Measurements from ENCODE around the gene PTTG1IP. TPM values are rescaled to one million over a fixed set of nuclear protein-coding genes. Genes with fewer than 3 reads are reported as not detected.

PTTG1IP gene
- total RNA-seq, 4 donors from 2014 or later = 83.1 to 132 (median 114) TPM

DNA sequence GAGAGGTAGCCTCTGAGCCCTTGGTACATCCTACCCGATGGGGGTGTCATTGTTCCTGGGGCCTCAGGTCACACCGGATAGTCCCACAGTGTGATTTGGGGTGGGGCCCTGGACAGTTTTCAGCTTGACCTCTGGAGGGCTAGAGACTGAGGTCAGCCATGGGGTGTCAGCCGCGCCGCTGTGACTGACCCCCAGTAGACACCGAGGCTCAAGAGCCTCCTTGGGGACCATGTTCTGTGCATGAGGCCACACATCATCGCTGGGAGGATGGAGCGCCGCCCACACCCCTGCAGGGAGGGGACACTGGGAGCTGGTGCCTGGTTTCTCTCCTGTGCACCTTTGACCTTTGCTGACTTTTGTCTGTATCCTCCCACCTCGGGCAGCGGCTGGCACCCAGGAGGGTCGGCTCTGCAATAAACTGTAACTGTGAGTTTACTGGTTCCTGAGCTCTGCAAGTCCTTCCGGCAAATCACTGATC, 24.6 kb upstream of the PTTG1IP start:
- Histone ChIP-seq H3K4me1 (peaks cover 0 to 9% (median 3%) of the 10 kb centered on the region in 3 donors), H3K36me3 (peaks cover 0 to 12% (median 0%) of the 10 kb centered on the region in 3 donors), H3K9me3 (no peaks in the 10 kb centered on the region), H3K27me3 (peaks cover 0 to 66% (median 0%) of the 10 kb centered on the region in 4 donors), H3K4me3 (no peak overlapping the region), H3K27ac (no peak overlapping the region)
- TF ChIP-seq, protein P1, sequence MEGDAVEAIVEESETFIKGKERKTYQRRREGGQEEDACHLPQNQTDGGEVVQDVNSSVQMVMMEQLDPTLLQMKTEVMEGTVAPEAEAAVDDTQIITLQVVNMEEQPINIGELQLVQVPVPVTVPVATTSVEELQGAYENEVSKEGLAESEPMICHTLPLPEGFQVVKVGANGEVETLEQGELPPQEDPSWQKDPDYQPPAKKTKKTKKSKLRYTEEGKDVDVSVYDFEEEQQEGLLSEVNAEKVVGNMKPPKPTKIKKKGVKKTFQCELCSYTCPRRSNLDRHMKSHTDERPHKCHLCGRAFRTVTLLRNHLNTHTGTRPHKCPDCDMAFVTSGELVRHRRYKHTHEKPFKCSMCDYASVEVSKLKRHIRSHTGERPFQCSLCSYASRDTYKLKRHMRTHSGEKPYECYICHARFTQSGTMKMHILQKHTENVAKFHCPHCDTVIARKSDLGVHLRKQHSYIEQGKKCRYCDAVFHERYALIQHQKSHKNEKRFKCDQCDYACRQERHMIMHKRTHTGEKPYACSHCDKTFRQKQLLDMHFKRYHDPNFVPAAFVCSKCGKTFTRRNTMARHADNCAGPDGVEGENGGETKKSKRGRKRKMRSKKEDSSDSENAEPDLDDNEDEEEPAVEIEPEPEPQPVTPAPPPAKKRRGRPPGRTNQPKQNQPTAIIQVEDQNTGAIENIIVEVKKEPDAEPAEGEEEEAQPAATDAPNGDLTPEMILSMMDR (IDR thresholded peaks at IDR 0.05) = no peak
- no peak for TF ChIP-seq POLR2A (IDR thresholded peaks at IDR 0.05)
- 81 to 91% methylated on average over 4 of the region's 13 CpGs for WGBS, 2 donors
- no peak for DNase-seq
- intact Hi-C loops (cut with DNase I) = loop anchor here (10.0 kb wide), 1 partner anchor 103 kb away; no protein-coding TSS in a partner anchor

DNA sequence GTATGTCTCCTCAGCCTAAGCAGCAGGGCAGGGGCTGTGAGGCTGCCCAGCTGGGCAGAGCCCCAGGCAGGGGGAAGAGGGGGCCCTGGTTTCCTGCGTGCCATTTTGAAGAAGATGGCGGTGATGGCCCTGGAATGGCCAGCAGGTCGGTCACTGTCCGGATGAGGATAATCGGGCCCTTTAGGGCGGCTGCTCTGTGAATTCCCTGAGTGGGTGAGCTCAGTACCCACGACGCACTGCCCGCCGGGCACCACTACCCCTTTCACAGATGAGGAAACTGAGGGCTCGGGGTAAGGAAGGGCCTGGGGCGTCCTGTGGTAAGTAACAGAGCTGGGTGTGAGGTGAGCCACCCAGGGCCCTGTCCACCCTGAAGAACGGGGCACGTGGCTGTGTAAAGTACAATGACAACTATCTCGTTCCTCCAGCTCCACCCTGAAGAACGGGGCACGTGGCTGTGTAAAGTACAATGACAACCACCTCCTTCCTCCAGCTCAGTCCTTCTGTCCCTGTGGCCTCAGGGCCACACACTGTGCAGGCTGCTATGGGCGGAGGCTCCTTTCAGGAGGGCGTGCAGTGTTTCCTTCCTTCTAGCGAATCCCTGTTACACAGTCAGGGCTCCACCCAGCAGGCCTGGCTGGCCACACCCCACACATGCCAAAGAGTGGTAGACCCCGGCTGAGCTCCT, 24.0 kb upstream of the PTTG1IP start:
- no peak overlapping the region for H3K27ac ChIP-seq
- H3K36me3 ChIP-seq = peaks cover 0 to 12% (median 0%) of the 10 kb centered on the region in 3 donors
- H3K9me3 ChIP-seq = no peaks in the 10 kb centered on the region
- H3K4me1 ChIP-seq = peaks cover 0 to 9% (median 3%) of the 10 kb centered on the region in 3 donors
- WGBS, 2 donors = 52 to 70% methylated on average over 7 to 19 of the region's 21 CpGs
- H3K4me3 ChIP-seq = no peak overlapping the region
- no peak for DNase-seq
- no peak for TF ChIP-seq POLR2A (IDR thresholded peaks at IDR 0.05)
- TF ChIP-seq, protein P1 (IDR thresholded peaks at IDR 0.05) = no peak
- intact Hi-C loops (cut with DNase I) = loop anchor here (10.0 kb wide), 1 partner anchor 103 kb away; no protein-coding TSS in a partner anchor
- H3K27me3 ChIP-seq = peaks cover 0 to 67% (median 0%) of the 10 kb centered on the region in 4 donors

DNA sequence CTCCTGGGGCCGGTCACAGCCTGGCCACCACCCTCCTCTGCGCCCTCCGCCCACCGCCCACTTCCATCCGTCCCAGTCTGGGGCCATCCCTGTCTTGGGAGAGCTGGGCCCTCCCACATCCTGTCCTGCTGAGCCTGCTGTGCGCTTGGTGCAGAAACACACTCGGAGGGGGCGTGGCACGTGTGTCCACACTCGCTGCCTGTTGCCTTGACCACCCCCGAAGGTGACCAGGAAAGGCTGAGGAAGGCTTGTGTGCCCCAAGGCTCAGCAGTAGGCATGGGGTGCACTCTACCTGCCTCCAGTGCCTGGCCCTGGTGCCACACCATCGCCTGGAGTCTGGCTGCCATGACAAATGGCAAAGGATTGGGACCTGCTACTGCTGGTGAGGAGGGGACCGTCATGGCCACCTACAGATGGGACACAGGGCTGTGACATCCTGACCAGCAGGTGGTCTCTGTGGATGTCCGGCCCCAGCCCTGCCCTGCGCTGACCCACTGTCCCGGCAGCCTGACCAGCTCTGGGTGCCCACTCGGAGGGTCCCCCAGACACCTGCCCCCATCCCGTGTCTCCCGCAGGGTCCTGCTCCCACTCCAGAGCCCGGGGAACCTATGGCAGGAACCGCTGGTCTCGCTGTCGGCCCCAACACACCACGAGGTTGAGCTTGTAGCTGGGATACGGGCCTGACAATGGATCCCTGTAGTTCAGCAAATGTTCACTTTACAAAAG, 23.2 kb upstream of the PTTG1IP start:
- WGBS, 2 donors = 68 to 85% methylated on average over 10 to 11 of the region's 25 CpGs
- peaks cover 0 to 9% (median 3%) of the 10 kb centered on the region in 3 donors for H3K4me1 ChIP-seq
- intact Hi-C loops (cut with DNase I) = loop anchor here (10.0 kb wide), 1 partner anchor 102 kb away; no protein-coding TSS in a partner anchor
- H3K27me3 ChIP-seq = peaks cover 0 to 72% (median 0%) of the 10 kb centered on the region in 4 donors
- no peak overlapping the region for H3K4me3 ChIP-seq
- DNase-seq = no peak
- TF ChIP-seq, protein P1 (IDR thresholded peaks at IDR 0.05) = no peak
- no peak for TF ChIP-seq POLR2A (IDR thresholded peaks at IDR 0.05)
- peaks cover 0 to 11% (median 0%) of the 10 kb centered on the region in 3 donors for H3K36me3 ChIP-seq
- no peak overlapping the region for H3K27ac ChIP-seq
- H3K9me3 ChIP-seq = no peaks in the 10 kb centered on the region

DNA sequence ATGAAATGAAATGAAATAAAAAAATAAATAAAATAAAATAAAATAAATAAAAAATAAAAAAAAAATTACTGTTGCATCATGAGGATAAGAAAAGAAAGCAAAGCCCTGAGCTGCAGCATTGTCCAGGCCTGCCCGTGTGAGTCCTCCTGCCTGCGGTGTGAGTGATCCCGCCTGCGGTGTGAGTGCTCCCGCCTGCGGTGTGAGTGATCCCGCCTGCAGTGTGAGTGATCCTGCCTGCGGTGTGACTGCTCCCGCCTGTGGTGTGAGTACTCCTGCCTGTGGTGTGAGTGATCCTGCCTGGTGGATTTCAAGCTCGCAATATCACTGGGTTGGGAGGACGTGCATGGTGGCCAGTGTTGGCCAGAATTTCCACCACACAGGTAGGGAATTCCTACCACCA, 22.4 kb upstream of the PTTG1IP start:
- DNase-seq = no peak
- intact Hi-C loops (cut with DNase I) = loop anchor here (10.0 kb wide), 1 partner anchor 101 kb away; no protein-coding TSS in a partner anchor

More for the DNA sequence above, 22.4 kb upstream of the PTTG1IP start:
- peaks cover 0 to 4% (median 0%) of the 10 kb centered on the region in 3 donors for H3K4me1 ChIP-seq
- peaks cover 0 to 2% (median 0%) of the 10 kb centered on the region in 3 donors for H3K36me3 ChIP-seq
- H3K4me3 ChIP-seq = no peak overlapping the region
- TF ChIP-seq, protein P1 (IDR thresholded peaks at IDR 0.05) = no peak
- TF ChIP-seq POLR2A (IDR thresholded peaks at IDR 0.05) = no peak
- H3K27me3 ChIP-seq = peaks cover 0 to 74% (median 0%) of the 10 kb centered on the region in 4 donors
- no peaks in the 10 kb centered on the region for H3K9me3 ChIP-seq
- WGBS, 2 donors = 83 to 89% methylated on average over 8 to 10 of the region's 11 CpGs
- no peak overlapping the region for H3K27ac ChIP-seq
